Dedifferentiated amniotic fluid mesenchymal stem cell (primary cell): Measurements from ENCODE around the gene MAGEB17.
"Not testable (repeated sequence)": the region's sequence is repeated elsewhere in the genome, so short reads cannot be mapped to it uniquely, and the experiment has no call there.

Source experiments
- DNase-seq: peaks from one replicate; pipeline ENCODE4 v3.0.0-alpha.2; 2016; ENCODE audit errors: extremely low spot score

Gene MAGEB17, protein sequence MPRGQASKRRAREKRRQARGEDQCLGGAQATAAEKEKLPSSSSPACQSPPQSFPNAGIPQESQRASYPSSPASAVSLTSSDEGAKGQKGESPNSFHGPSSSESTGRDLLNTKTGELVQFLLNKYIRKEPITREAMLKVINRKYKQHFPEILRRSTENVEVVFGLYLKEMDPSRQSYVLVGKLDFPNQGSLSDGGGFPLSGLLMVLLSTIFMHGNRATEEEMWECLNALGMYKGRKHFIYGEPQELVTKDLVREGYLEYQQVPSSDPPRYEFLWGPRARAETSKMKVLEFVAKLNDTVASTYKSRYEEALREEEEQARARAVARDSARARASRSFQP

DNA sequence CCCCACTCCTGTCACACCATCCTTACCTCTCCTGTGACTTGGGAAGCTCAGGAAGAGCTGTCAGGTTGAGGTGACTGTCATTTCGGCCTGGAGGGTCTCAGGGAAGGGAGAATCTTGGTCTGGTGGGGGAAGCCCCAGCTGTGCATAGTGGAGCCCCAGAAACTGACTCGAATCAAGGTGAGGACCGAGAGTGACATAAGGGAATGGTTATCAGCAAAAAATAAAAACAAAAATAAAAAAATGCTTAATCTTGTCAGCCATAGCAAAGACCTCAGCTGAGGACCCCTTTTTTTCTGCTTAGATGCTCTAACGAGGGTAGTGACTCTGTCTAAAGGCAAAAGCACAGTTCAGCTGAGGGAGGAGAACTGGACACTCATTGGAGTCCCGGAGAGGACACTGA, at the start of gene MAGEB17:
TSS of gene MAGEB17 (plus strand) at position 301 of the 400 bp plus-strand sequence. CDS start 2,902 bp downstream, outside the sequence.
- no peak for DNase-seq

DNA sequence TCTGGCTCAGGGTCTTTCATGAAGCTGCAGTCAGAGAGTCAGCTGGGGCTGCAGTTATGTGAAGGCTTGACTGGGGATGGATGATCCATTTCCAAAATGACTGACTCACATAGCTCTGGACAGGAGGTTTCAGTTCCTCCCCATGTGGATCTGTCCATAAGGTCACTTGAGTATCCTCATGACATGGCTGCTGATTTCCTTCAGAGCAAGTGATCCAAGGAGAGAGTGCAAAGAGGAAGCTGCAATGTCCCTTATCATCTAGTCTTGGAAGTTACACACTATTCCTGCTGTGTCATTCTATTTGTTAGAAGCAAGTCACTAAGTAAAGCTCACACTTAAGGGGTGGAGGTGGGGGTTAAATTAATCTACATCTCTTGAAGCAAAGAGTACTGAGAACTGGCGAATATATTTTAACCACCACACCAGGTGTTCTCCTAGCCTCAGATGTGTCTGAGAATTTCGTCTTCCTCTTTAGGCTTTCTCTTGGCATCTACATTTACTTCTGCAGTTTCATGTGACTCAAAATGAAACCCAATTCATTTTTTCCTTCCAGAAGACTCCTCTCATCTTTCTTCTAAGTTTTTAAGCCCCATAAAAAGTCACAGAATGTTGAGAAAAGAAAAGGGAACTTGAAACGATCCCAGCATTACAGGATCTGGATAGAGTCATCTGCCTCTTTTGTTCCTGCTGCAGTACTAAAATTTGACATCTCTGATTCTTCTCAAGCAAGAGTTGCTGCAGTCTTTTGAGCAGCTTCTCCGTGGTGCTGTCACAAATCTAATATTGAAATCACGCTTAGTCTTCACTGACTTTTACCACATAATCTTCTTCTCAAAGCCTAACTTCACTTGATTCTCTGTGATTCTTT, 47.7 kb upstream of the MAGEB17 start:
- no peak for DNase-seq

DNA sequence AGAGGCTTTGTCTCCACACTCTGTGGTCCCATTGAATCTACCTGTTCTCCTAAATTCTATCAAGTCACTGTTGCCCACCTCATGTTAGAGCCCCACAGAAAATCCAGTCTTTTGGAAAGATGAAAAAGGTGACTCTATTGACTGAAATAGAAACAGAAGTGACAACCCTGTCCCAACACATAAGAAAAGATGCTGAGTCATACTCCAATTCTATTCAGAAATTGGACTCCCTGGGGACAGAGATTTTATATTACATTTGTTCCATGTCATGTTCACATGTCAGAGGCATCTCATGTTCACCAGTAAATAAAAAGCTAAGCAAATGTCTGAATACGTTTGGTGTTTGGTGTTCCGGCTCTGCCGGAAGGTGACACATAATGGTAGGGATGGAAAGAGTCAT, 46.9 kb upstream of the MAGEB17 start:
- no peak for DNase-seq

DNA sequence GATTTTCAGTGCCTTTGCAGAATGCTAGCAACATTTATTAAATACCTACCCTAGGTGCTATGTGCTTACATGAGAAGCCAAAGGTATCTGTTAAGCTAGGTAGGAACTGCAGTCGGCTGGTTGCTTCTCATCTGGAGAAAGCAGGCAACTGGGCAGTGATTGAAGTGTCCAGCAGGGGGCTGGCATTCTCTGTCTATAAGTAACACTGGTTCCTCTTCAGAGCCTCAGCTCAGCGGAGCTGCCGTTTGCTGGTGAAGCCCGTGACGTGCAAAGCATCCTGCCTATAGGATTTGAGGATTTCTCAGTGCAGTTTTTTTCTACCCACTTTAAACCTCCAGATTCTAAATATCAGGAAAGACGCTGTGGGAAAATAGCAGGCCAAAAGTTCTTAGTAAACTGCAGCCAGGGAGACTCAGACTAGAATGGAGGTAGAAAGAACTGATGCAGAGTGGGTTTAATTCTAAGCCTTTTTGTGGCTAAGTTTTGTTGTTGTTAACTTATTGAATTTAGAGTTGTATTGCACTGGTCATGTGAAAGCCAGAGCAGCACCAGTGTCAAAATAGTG, 44.0 kb upstream of the MAGEB17 start, which contains the start of gene GRPR:
TSS of gene GRPR (plus strand) at position 344 of the 565 bp plus-strand sequence. CDS start 389 bp downstream, outside the sequence.
- peak; percentile 84 for DNase-seq

DNA sequence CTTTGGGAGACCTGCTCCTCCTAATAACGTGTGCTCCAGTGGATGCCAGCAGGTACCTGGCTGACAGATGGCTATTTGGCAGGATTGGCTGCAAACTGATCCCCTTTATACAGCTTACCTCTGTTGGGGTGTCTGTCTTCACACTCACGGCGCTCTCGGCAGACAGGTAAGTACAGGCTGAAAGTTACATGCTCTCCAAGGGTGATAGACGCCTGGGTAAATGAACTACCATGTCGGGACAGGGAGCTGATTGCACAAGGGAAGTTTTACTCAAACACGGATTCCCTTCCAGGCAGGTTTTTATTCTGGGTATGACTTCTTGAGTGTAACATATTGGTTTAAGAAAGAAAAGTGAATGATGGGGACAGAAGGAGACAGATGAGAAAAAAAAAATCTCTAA, 43.1 kb upstream of the MAGEB17 start:
- DNase-seq = no peak

DNA sequence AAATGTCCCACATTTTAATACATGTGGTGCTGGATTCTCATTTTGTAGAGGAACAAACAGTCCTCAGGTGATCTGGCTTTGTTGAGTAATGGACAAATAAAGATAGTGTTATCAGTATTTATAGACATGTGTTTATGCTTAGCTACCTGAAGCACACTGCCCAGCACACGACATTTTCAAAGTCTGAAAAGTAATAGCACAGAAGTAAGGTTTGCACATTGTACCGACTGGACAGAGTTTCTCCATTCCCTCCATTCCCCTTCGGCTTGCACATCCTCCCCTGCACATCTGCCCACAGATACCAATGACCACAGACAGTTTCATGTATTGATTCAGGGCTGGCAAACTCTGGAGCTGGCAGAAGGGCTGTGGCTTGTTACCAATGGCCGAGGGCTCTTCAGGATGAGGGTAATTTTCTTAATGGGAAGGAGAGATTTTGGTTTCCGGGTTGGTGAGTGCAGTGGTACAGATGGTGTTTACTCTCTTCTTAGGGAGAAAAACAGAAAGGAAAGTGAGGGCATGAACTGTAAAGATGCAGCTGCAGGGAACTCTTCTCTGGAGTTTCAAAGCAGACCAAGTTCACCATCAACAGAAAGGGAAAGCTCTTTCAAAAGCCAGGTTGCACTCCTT, 41.6 kb upstream of the MAGEB17 start:
- no peak for DNase-seq

DNA sequence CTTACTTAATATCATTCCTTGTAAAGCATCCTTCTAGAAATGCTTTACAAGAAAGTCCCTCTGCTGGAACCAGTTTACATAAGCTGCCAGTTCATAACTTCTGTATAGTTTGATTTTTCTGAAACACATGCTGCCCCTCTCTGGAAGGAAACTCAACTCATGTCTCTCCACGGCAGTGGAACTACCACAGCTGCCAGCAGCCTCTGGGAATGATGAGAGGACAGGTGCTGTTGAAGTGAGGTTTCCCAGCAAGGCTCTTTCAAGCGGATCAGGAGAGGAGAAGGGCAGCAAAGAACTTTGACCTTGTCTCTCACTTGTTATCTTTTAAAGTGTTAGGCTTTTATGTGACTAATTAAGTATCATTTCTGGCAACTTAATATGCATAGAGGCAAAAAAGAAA, 36.6 kb upstream of the MAGEB17 start:
- no peak for DNase-seq

DNA sequence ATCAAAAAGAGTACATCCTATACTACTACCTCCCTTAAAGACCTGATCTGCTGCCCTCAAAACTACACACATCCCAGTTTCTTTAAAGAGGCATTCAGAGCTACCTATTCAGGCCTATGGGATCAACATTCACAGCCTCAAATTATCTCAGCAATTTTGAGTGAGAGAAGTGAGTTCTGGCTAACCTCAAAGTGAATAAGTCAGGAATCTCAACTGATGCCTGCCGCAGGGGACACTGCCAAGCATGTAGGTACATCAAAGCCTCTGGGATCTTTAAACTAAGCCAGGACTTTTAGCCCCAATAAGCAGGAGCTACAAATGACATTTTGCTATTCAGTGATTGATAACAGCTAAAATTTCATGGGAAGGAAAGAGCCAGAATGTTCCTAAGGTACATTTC, 32.3 kb upstream of the MAGEB17 start:
- no peak for DNase-seq

DNA sequence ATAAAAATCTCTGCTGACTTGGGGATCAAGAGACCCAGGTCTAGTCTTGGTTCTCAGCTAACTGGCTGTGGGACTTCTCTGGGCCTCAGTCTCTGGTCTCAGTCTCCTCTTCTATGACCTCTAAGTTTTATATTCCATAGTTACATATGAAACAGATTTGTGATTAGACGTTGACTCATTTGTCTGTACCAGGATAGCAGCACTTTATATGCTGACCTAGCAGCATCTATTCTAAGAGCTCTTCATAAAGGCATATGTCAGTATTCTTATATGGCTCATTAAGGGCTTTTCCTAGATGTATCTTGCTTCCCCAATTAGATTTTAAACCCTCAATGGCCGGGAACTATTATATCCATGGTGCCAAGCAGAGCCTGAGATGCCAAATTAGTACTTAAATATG, 31.2 kb upstream of the MAGEB17 start:
- DNase-seq = no peak

DNA sequence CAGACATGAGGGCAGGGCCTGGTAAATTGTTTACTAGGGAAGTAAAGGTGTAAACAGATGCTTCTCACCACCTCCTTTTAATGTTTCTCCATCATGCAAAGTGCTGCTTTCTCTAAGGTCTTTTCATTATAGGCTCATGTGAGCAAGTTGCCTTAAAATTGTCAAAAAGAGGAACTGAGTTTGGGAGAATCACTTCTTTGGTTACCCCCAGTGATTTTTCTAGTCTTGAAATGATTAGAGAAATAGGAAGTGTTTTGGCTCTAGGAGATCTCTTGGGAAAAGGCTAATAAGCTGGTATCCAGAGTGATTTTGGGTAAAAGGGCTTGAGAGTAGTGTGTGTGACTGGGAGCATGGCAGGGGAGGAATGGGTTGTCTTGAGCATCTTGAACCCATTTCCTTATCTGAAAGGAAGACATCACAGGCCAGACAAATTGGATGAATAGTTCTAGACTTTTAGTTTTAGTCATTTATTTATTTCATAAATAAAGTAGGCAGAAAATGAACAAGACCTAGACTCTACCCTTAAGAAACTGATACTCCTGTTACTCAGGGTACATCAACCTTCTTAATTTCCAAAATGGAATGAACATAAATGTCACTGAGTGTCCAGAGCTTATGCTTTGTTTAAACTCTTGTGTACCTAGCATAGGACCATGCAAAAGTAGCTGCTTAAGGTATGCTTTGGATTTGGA, 29.7 kb upstream of the MAGEB17 start:
- no peak for DNase-seq

DNA sequence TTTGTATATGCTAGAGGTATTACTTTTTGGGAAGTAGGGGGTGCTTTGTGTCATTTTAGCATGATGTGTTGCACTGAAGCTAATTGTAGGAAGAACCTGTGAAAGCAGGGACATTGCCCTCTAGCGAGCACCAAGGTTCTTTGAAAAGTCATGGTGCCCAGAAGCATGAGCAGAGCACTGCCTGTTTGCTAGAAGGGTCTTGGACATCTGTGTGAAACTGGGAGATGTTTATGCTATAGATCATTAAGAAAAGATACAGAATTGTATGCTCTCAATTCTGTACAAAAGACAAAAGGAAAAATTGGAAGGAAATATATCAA, 29.2 kb upstream of the MAGEB17 start:
- no peak for DNase-seq

DNA sequence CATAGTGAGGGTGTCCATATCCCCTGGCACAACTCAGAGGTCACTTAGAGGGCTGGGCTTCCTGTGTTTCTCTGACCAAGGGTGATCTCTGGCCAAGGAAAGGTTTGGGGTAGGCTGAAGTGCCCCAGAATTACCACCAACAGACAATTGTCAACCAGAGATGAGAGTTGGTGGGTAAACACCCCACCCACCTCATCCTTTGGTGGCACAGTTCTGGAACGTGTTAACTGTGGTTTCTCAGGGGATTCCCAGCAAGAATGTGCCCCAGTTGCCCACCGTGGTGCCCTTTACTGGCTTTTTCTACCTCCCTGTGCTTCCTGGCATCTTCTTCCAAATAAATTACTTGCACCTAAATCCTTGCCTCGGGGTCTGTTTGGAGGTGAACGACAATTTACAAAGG, 26.8 kb upstream of the MAGEB17 start:
- no peak for DNase-seq

DNA sequence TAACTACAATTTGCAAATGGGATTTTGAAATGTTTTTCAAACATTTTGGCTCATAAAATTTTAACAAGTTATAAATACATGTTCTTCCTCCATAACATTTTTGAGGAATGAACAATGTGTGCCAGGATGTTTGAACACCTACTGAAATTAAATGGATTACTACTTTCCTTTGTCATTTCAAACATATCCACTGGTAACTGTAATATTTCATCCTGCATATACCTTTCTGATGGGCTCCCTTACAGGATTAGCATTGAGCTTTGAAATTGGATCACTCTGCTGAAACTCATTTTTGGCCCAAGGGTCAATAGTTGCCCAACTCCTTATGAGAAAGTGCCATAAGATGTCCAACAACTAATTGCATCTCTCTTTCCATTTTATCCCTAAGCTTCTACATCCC, 26.3 kb upstream of the MAGEB17 start:
- DNase-seq = no peak

DNA sequence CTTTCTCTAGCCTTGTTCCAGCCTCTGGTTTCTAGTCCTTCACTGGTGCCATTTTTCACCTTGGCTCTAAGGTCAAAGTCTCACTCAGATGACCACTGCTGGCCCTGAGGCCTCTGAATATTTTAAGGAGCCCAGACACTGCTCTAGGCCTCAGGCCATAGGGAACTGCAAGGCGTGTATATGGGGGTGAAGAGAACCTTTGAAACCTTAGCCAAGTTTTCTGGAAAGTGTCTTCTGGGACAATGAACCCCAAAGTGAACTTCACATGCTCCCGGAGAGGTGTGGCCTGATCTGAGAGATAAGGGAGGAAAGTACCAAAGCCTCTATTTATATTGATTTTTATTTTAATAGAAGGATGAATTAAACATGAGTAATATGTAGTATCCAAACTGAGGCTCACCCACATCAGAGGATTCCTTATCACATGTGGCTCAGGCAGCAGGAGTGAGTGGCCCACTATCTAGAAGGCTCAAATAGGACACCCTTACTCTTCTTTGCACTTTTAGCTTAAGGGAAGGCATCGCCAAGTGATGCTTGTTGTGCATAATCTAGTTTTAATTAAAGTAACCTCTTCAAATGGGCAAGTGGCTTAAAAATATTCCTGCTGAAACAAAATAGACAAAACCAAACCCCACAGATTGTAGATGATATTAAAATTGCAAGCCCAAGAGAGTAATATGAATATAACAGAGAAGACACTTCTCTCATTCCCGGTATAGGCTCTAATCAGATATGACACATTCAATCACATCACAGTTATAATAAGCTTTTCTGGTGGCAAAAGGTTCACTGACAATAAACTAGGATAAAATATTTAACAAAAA, 25.6 kb upstream of the MAGEB17 start:
- no peak for DNase-seq

DNA sequence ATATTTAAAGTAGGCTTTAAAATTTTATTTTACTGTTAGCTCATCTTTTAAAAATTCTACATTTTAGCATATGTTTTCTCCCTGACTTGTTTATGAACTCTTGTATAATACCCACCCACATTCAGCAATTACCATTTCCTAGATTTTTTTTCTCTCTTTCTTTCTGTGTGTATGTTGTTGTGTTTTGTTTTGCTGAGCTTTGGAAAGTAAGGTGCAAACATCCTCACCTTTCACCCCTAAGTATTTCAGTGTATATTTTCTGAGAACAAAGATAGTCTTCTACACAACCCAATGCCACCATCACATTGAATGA, 25.1 kb upstream of the MAGEB17 start:
- no peak for DNase-seq

DNA sequence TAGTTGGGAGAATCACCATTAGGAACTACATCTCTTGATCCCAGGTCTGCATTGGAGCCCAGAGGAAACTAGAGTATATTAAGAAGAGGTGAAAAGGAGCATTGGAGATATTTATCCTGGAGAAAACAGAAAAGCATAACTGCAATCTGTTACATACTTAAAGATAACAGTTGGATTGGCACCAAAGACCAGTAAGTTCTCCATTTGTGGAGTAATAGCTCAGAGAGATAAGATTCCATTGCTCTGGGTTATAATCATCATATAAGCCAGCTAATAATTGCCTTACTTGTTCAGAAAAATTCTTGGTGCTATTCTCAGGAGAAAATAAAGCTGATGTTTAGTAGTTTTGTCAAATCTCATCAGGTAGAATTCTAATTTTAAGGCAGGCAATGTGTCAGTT, 23.3 kb upstream of the MAGEB17 start:
- DNase-seq = no peak

DNA sequence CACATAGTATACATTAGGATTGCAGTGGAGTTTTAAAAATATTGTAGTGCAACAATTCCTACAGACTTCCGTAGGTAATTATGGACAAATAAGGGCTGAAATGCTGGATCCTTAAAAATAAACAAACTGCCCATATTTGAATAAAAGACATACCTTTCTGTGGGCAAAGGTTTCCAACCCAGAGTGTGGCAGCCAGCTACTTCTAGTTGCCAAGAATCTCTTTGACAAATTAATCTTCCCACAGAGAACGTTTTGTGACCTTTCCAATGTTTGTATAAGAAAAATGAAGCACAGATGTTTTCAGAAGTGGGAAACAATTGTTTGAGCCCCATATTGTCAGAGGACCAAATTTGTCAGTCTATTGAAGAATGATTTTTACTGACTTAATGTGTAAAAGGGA, 22.9 kb upstream of the MAGEB17 start:
- no peak for DNase-seq

DNA sequence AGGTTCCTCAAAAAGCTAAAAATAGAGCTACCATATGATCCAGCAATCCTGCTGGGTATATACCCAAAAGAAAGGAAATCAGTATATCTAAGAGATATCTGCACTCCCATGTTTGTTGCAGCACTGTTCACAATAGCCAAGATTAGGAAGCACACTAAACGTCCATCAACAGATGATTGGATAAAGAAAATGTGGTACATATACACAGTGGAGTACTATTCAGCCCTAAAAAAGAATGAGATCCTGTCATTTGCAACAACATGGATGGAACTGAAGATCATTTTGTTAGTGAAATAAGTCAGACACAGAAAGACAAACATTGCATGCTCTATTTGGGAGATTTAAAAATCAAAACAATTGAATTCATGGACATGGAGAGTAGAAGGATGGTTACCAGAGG, 22.2 kb upstream of the MAGEB17 start:
- not testable (repeated sequence) for DNase-seq

DNA sequence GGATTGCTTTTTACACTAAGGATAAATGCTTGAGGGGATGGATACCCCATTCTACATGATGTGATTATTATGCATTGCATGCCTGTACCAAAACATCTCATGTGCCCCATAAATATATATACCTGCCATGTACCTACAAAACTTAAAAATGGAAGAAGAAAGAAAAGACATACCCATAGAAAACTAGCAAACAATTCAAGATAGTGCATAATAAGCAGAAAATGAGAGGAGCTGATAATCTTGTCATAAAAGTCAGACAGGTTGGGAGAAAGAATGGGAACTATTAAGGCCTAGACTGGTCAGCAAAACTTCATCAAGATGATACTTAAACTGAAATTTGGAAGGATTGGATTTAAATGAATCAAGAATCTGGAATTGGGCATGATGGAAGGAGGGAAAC, 21.6 kb upstream of the MAGEB17 start:
- DNase-seq = no peak

DNA sequence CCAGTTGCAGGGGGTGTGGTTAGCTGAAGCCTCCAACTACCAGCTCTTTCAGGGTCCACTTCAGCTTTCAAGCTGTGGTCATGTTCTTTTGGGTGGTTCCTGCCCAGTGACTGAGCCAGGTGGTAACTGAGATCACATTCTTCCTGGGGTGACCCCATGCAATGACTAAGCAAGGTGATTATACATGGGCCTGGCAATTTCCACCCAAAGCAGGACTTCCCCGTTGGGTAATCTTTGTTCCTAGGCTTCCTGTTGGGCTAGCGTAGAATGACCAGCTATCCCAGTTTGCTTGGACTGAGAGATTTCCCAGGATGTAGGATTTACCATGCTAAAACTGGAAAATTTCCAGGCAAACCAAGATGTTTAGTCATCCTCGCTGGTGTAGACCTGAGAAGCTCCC, 18.4 kb upstream of the MAGEB17 start:
- no peak for DNase-seq

DNA sequence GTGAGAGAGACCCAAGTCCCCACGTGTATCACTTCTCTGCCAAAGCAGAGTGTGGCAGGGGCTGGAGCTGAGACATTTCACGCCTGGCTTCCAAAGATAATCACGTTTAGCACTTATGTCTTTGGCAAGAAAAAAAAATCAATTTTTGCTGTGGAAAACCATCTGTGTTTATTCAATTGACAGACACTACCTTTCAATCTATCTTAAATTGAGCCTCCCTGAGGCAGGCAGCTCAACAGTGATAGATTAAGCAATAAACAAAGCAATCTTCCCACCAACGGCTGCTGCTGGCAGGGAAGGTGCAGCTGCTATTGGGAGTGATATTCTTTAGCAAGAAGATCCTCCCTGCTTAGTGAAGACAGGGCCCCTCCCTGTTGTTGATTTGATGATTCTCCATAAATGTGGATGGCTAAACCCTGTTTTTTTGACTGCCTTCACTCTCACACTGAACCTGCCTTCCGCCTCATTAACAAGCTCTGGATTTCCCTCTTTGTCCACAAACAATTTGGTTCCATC, 11.6 kb upstream of the MAGEB17 start:
- DNase-seq = no peak
